Mucosa of rectum (tissue), 2 donors: ENCODE data around the gene TCF4.

Experiments used
- H3K27ac ChIP-seq, 2 donors: one replicate each; pipeline ENCODE4 v1.7.0; 2013; ENCODE audit warnings: inconsistent platforms in 2 of 2, low read depth in 2 of 2, low read length in 2 of 2
- H3K27me3 ChIP-seq, 2 donors: one replicate each; pipeline ENCODE4 v1.7.0; 2013; ENCODE audit warnings: low read length in 2 of 2; ENCODE audit not compliant: control insufficient read depth in 2 of 2, insufficient read depth in 2 of 2
- H3K36me3 ChIP-seq, 2 donors: one replicate each; pipeline ENCODE4 v1.7.0; 2013; ENCODE audit warnings: low read length in 2 of 2; ENCODE audit not compliant: control insufficient read depth in 2 of 2, insufficient read depth in 2 of 2
- H3K4me1 ChIP-seq, 2 donors: one replicate each; pipeline ENCODE4 v1.7.0; 2013; ENCODE audit warnings: low read length in 2 of 2, mild to moderate bottlenecking in 1 of 2; ENCODE audit not compliant: control insufficient read depth in 2 of 2, insufficient read depth in 2 of 2
- H3K4me3 ChIP-seq, 2 donors: one replicate each; pipeline ENCODE4 v1.7.0; 2013; ENCODE audit warnings: low read length in 2 of 2
- H3K9ac ChIP-seq, 2 donors: one replicate each; pipeline ENCODE4 v1.7.0; 2013; ENCODE audit warnings: low read length in 2 of 2, low read depth in 1 of 2, mild to moderate bottlenecking in 1 of 2
- H3K9me3 ChIP-seq, 2 donors: one replicate each; pipeline ENCODE4 v1.7.0; 2013; ENCODE audit warnings: low read length in 2 of 2; ENCODE audit not compliant: control insufficient read depth in 2 of 2
- donor health status: healthy.
- donor health status: Normal muscosa, but diverticular disease.

Gene TCF4

GRCh38 chr18:55588111-55588869 is at the start of gene TCF4:
TCF4 (minus strand) TSS chr18:55588192; CDS start chr18:55587116, 1,076 bp downstream.
- H3K36me3 ChIP-seq = no peaks in the 10 kb centered on the region
- H3K4me3 ChIP-seq = peak within 1 kb of the TSS; percentile 60 to 68
- no peaks in the 10 kb centered on the region for H3K4me1 ChIP-seq
- H3K27me3 ChIP-seq = peaks cover 0 to 4% of the 10 kb centered on the region in 2 donors
- H3K9me3 ChIP-seq = no peaks in the 10 kb centered on the region
- peak within 1 kb of the TSS; percentile 18 to 33 for H3K9ac ChIP-seq
- H3K27ac ChIP-seq = peak within 1 kb of the TSS; percentile 38 to 56

GRCh38 chr18:55637204-55637603 is 49.2 kb upstream of the TCF4 start:
- H3K27me3 ChIP-seq = no peaks in the 10 kb centered on the region

GRCh38 chr18:55635439-55635838 is 47.4 kb upstream of the TCF4 start:
- Histone ChIP-seq H3K27ac (no peak overlapping the region), H3K4me3 (no peak overlapping the region), H3K36me3 (no peaks in the 10 kb centered on the region), H3K4me1 (no peaks in the 10 kb centered on the region), H3K27me3 (no peaks in the 10 kb centered on the region), H3K9me3 (no peaks in the 10 kb centered on the region), H3K9ac (no peak overlapping the region)

More at GRCh38 chr18:55637204-55637603, 49.2 kb upstream of the TCF4 start:
- Histone ChIP-seq H3K4me1 (no peaks in the 10 kb centered on the region), H3K27ac (no peak overlapping the region), H3K9ac (no peak overlapping the region), H3K4me3 (no peak overlapping the region), H3K36me3 (no peaks in the 10 kb centered on the region), H3K9me3 (peaks cover 0 to 5% of the 10 kb centered on the region in 2 donors)

GRCh38 chr18:55634545-55634944 is 46.6 kb upstream of the TCF4 start:
- Histone ChIP-seq H3K27me3 (no peaks in the 10 kb centered on the region), H3K36me3 (no peaks in the 10 kb centered on the region), H3K4me3 (no peak overlapping the region), H3K9ac (no peak overlapping the region), H3K27ac (no peak overlapping the region), H3K9me3 (no peaks in the 10 kb centered on the region), H3K4me1 (no peaks in the 10 kb centered on the region)

GRCh38 chr18:55633032-55633431 is 45.0 kb upstream of the TCF4 start:
- Histone ChIP-seq H3K27ac (no peak overlapping the region), H3K9me3 (no peaks in the 10 kb centered on the region), H3K9ac (no peak overlapping the region), H3K36me3 (no peaks in the 10 kb centered on the region), H3K4me1 (no peaks in the 10 kb centered on the region), H3K27me3 (no peaks in the 10 kb centered on the region), H3K4me3 (no peak overlapping the region)

- H3K27me3 ChIP-seq = no peaks in the 10 kb centered on the region
- no peaks in the 10 kb centered on the region for H3K4me1 ChIP-seq
- H3K27ac ChIP-seq = no peak overlapping the region
- H3K9ac ChIP-seq = no peak overlapping the region
- no peaks in the 10 kb centered on the region for H3K36me3 ChIP-seq
- no peaks in the 10 kb centered on the region for H3K9me3 ChIP-seq
- no peak overlapping the region for H3K4me3 ChIP-seq
These were observed 41.1 kb upstream of the TCF4 start for GRCh38 chr18:55629133-55629532.

GRCh38 chr18:55627007-55627406 is 39.0 kb upstream of the TCF4 start:
- Histone ChIP-seq H3K27me3 (no peaks in the 10 kb centered on the region), H3K4me1 (no peaks in the 10 kb centered on the region), H3K27ac (no peak overlapping the region)

GRCh38 chr18:55625901-55626300 is 37.9 kb upstream of the TCF4 start:
- H3K27ac ChIP-seq = no peak overlapping the region
- H3K4me1 ChIP-seq = no peaks in the 10 kb centered on the region

More at GRCh38 chr18:55627007-55627406, 39.0 kb upstream of the TCF4 start:
- no peak overlapping the region for H3K9ac ChIP-seq
- no peak overlapping the region for H3K4me3 ChIP-seq
- no peaks in the 10 kb centered on the region for H3K9me3 ChIP-seq
- H3K36me3 ChIP-seq = no peaks in the 10 kb centered on the region

GRCh38 chr18:55623626-55624025 is 35.6 kb upstream of the TCF4 start:
- H3K27me3 ChIP-seq = no peaks in the 10 kb centered on the region
- H3K4me1 ChIP-seq = no peaks in the 10 kb centered on the region
- no peaks in the 10 kb centered on the region for H3K36me3 ChIP-seq
- no peak overlapping the region for H3K4me3 ChIP-seq
- no peak overlapping the region for H3K9ac ChIP-seq
- no peaks in the 10 kb centered on the region for H3K9me3 ChIP-seq
- H3K27ac ChIP-seq = no peak overlapping the region

More at GRCh38 chr18:55625901-55626300, 37.9 kb upstream of the TCF4 start:
- Histone ChIP-seq H3K4me3 (no peak overlapping the region), H3K36me3 (no peaks in the 10 kb centered on the region), H3K9ac (no peak overlapping the region), H3K9me3 (no peaks in the 10 kb centered on the region), H3K27me3 (no peaks in the 10 kb centered on the region)

- H3K9ac ChIP-seq = no peak overlapping the region
- H3K9me3 ChIP-seq = no peaks in the 10 kb centered on the region
- H3K36me3 ChIP-seq = no peaks in the 10 kb centered on the region
- no peaks in the 10 kb centered on the region for H3K27me3 ChIP-seq
- H3K4me3 ChIP-seq = no peak overlapping the region
- no peak overlapping the region for H3K27ac ChIP-seq
- H3K4me1 ChIP-seq = no peaks in the 10 kb centered on the region
These were observed 22.5 kb upstream of the TCF4 start for GRCh38 chr18:55610506-55610905.
